GM23338 (cell line): ENCODE results near the gene PCLO. TPM values are rescaled to one million over a fixed set of nuclear protein-coding genes. Genes with fewer than 3 reads are reported as not detected.
A peak's percentile ranks its signal among the peaks of the same experiment; 100 is the strongest.

Experiments used
- ATAC-seq: fragments of 200-7000 bp; cut with Tn5 transposase; 3 replicates; pipeline ENCODE4 v1.9.1; 2020
- DNase-seq: peaks from one replicate; pipeline ENCODE4 v3.0.0-alpha.2; 2015; ENCODE audit warnings: low spot score
- H2AFZ ChIP-seq: fragments of 200-600 bp; sonication (generic); 2 replicates; pipeline ENCODE4 v1.8.0; 2016; ENCODE audit warnings: antibody characterized with exemption, mild to moderate bottlenecking, moderate library complexity
- H3F3A ChIP-seq: fragments of 200-600 bp; sonication (generic); replicated peaks from 2 replicates; pipeline ENCODE4 v1.8.0; 2017; ENCODE audit warnings: antibody characterized with exemption, mixed run types, low read depth
- H3K27ac ChIP-seq: fragments of 200-600 bp; sonication (generic); 2 replicates; pipeline ENCODE4 v1.6.1; 2016; ENCODE audit warnings: low read depth
- H3K27me3 ChIP-seq: fragments of 200-600 bp; sonication (generic); 2 replicates; pipeline ENCODE4 v1.8.0; 2016; ENCODE audit warnings: mild to moderate bottlenecking, mixed run types, moderate library complexity; ENCODE audit not compliant: insufficient read depth
- H3K36me3 ChIP-seq: fragments of 200-600 bp; sonication (generic); 2 replicates; pipeline ENCODE4 v1.8.0; 2016; ENCODE audit warnings: mild to moderate bottlenecking; ENCODE audit not compliant: insufficient read depth
- H3K4me1 ChIP-seq: fragments of 200-600 bp; sonication (generic); 2 replicates; pipeline ENCODE4 v1.8.0; 2016; ENCODE audit warnings: mild to moderate bottlenecking, moderate library complexity; ENCODE audit not compliant: insufficient read depth
- H3K4me2 ChIP-seq: fragments of 200-600 bp; sonication (generic); 2 replicates; pipeline ENCODE4 v1.7.1; 2017; ENCODE audit warnings: mixed run types
- H3K4me3 ChIP-seq: fragments of 200-600 bp; sonication (generic); 2 replicates; pipeline ENCODE4 v1.6.1; 2016; ENCODE audit warnings: mixed run types
- H3K79me2 ChIP-seq: fragments of 200-600 bp; sonication (generic); replicated peaks from 2 replicates; pipeline ENCODE4 v1.8.0; 2017; ENCODE audit warnings: mild to moderate bottlenecking; ENCODE audit not compliant: insufficient read depth
- H3K9me2 ChIP-seq: fragments of 200-600 bp; sonication (generic); 2 replicates; pipeline ENCODE4 v1.8.0; 2017; ENCODE audit not compliant: insufficient read depth
- H4K20me1 ChIP-seq: fragments of 200-600 bp; sonication (generic); replicated peaks from 2 replicates; pipeline ENCODE4 v1.8.0; 2017; ENCODE audit warnings: mild to moderate bottlenecking; ENCODE audit not compliant: insufficient read depth
- H3K27ac Mint-ChIP-seq: 2 replicates; pipeline ENCODE4 v1.8.0; 2020; ENCODE audit warnings: inconsistent platforms, mild to moderate bottlenecking, moderate library complexity, mixed read lengths
- H3K27me3 Mint-ChIP-seq: 3 replicates; pipeline ENCODE4 v1.8.0; 2022; ENCODE audit warnings: low read depth, mild to moderate bottlenecking, moderate library complexity, mixed read lengths, inconsistent platforms; ENCODE audit not compliant: insufficient read depth, poor library complexity
- H3K36me3 Mint-ChIP-seq: 3 replicates; pipeline ENCODE4 v1.8.0; 2021; ENCODE audit warnings: low read depth, mild to moderate bottlenecking, inconsistent platforms, moderate library complexity, mixed read lengths
- H3K4me1 Mint-ChIP-seq: 3 replicates; pipeline ENCODE4 v1.8.0; 2020; ENCODE audit warnings: mild to moderate bottlenecking, inconsistent platforms, mixed read lengths
- H3K4me3 Mint-ChIP-seq: 3 replicates; pipeline ENCODE4 v1.8.0; 2021; ENCODE audit warnings: moderate library complexity, mild to moderate bottlenecking, inconsistent platforms, mixed read lengths
- H3K9me3 Mint-ChIP-seq: 3 replicates; pipeline ENCODE4 v1.8.0; 2020; ENCODE audit warnings: moderate library complexity, mild to moderate bottlenecking, inconsistent platforms, mixed read lengths
- CREB1 ChIP-seq: fragments of 250-450 bp; sonication (Bioruptor Pico); IDR thresholded peaks from 2 replicates; pipeline ENCODE4 v1.5.0; 2020; ENCODE audit warnings: low read depth, mild to moderate bottlenecking, moderate library complexity
- CTCF ChIP-seq, 2 experiments: fragments of 200-600 bp in 1 of 2; sonication (generic) in 1 of 2; conservative IDR thresholded peaks; 2 replicates each; pipeline versions ENCODE4 v1.5.1 to v1.6.1; 2016 to 2017; ENCODE audit warnings: antibody characterized with exemption in 2 of 2, low read depth in 2 of 2, mild to moderate bottlenecking in 2 of 2, moderate library complexity in 1 of 2
- EZH2 ChIP-seq: fragments of 200-600 bp; sonication (generic); IDR thresholded peaks from one replicate; pipeline ENCODE4 v1.8.0; 2017; ENCODE audit warnings: antibody characterized with exemption, mild to moderate bottlenecking, low read depth; ENCODE audit not compliant: unreplicated experiment
- EZH2phosphoT487 ChIP-seq: fragments of 200-600 bp; sonication (generic); IDR thresholded peaks from one replicate; pipeline ENCODE4 v1.8.1; 2018; ENCODE audit warnings: antibody characterized with exemption; ENCODE audit not compliant: unreplicated experiment
- JUNB ChIP-seq: IDR thresholded peaks from one replicate; pipeline ENCODE4 v1.6.1; 2016; ENCODE audit warnings: antibody characterized with exemption; ENCODE audit not compliant: unreplicated experiment
- NANOG ChIP-seq: IDR thresholded peaks from 2 replicates; pipeline ENCODE4 v1.6.1; 2016; ENCODE audit warnings: antibody characterized with exemption, borderline replicate concordance
- REST ChIP-seq: IDR thresholded peaks from one replicate; pipeline ENCODE4 v1.6.1; 2018; ENCODE audit warnings: antibody characterized with exemption; ENCODE audit not compliant: unreplicated experiment
- STAT1 ChIP-seq: IDR thresholded peaks from one replicate; pipeline ENCODE4 v1.6.1; 2016; ENCODE audit warnings: antibody characterized with exemption; ENCODE audit not compliant: unreplicated experiment
- ZNF114 ChIP-seq: fragments of 250-450 bp; sonication (Bioruptor Pico); IDR thresholded peaks from 2 replicates; pipeline ENCODE4 v1.5.0; 2020; ENCODE audit warnings: mild to moderate bottlenecking, moderate library complexity
- ZNF331 ChIP-seq: fragments of 250-450 bp; sonication (Bioruptor Pico); IDR thresholded peaks from 2 replicates; pipeline ENCODE4 v1.5.0; 2020; ENCODE audit warnings: low read depth, mild to moderate bottlenecking, moderate library complexity
- polyA plus RNA-seq: library from polyadenylated mRNA; unstranded; fragments of >200 nt; fragmentation: Nextera tagmentation; extraction: Ambion mirVana; gene quantifications from 2 replicates; pipeline ENCODE4 v1.2.1, GENCODE V29; 2016
- total RNA-seq: library from RNA; depleted of rRNA; stranded (reverse); fragments of >200 nt; shearing (Covaris generic); gene quantifications from 2 replicates; pipeline ENCODE4 v1.2.3, GENCODE V29; 2014

PCLO gene
- total and polyA plus RNA-seq, 2 experiments from 2014 or later = 7.4 to 9.1 TPM

DNA sequence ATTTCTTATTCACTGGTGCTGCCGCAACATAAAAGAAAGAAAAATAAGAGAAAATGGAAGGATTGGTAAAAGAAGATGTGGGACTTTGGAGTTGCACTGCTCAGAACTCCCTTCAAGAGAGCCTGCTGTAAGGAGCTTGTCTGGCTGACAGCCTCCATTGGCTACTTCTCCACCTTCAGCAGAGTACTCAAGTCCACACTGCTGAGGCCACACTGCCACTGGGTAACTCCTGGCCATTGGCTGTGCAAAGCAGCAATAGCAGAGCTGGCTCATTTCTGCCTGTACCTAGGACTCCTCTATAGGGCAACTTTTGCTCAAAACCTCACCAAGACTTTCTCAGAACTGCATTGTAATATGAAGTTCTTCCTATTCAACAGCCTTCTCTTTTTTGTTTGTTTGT is 38.7 kb upstream of the PCLO start:
- Histone ChIP-seq H3K4me2 (no peak overlapping the region), H3K79me2 (no peaks in the 10 kb centered on the region), H3K4me1 (peaks cover 23% of the 10 kb centered on the region), H3F3A (no peaks in the 10 kb centered on the region), H3K36me3 (no peaks in the 10 kb centered on the region), H4K20me1 (no peaks in the 10 kb centered on the region), H3K27me3 (no peaks in the 10 kb centered on the region), H3K4me3 (no peak overlapping the region), H3K9me2 (no peaks in the 10 kb centered on the region), H3K27ac (no peak overlapping the region), H2AFZ (0 out of 2 replicates have a peak overlapping the region, but pooled peaks have one; percentile 15)
- Mint-ChIP-seq H3K36me3 (no peaks in the 10 kb centered on the region), H3K27ac (peak overlapping the region; percentile 47; the same call in 1 of the 2 replicates), H3K4me3 (no peak overlapping the region), H3K4me1 (peaks cover 27% of the 10 kb centered on the region), H3K9me3 (no peaks in the 10 kb centered on the region), H3K27me3 (no peaks in the 10 kb centered on the region)
- TF ChIP-seq REST (no peak), STAT1 (no peak), NANOG (no peak), ZNF114 (CRISPR knock-in tag) (no peak), JUNB (no peak), EZH2 (no peak), CREB1 (CRISPR knock-in tag) (no peak), EZH2phosphoT487 (no peak), ZNF331 (CRISPR knock-in tag) (no peak), CTCF (conservative IDR thresholded peaks at IDR 0.05; ENCODE audit: low read depth in 2 of 2) (no peak)
- DNase-seq (peak; percentile 20), ATAC-seq (peak; percentile 50)

DNA sequence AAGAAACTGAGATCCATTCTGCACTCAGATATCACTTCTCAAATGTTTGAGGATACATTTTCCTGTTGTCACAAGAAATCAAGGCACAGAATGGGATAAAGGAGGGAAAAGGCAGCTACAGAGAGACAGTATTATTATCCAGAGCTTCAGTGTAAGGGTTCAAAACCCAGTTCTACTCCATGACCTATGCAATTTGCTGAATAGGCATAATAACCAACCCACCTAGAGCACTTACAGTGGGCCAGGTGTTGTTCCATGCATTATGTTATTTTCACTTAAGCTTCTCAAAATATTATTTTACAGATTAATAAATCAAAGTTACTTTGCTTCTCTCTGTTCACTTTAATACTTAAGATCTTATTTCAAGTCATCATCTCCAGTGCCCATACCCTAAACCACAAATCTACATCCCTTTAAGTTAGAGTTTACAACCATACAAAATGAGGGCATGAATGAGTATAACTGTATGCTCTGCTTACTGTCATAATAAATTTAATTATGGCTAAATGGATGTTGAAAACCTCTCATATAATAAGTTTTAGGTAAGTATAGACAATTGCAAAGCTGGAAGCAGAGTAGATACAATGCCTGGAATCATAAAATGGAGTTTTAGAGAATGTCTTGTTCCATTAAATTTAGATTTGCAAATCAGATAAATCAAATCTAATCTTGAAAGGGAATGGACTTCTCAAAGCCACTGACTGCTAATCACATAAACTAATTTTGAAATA is 28.1 kb upstream of the PCLO start:
- Histone ChIP-seq H4K20me1 (no peaks in the 10 kb centered on the region), H3K4me2 (no peak overlapping the region), H3K4me3 (no peak overlapping the region), H2AFZ (no peak overlapping the region), H3F3A (no peaks in the 10 kb centered on the region), H3K79me2 (no peaks in the 10 kb centered on the region), H3K27me3 (no peaks in the 10 kb centered on the region), H3K27ac (no peak overlapping the region), H3K36me3 (no peaks in the 10 kb centered on the region), H3K9me2 (no peaks in the 10 kb centered on the region; the same call in 1 of the 2 replicates), H3K4me1 (no peaks in the 10 kb centered on the region)
- no peaks in the 10 kb centered on the region for H3K9me3 Mint-ChIP-seq
- no peaks in the 10 kb centered on the region for H3K36me3 Mint-ChIP-seq
- no peaks in the 10 kb centered on the region for H3K27me3 Mint-ChIP-seq
- H3K4me3 Mint-ChIP-seq = no peak overlapping the region
- DNase-seq (no peak), ATAC-seq (no peak)
- no peaks in the 10 kb centered on the region for H3K4me1 Mint-ChIP-seq
- H3K27ac Mint-ChIP-seq = no peak overlapping the region
- no peak for TF ChIP-seq EZH2
- TF ChIP-seq ZNF331 (CRISPR knock-in tag) = no peak
